ENCODE measurements around the gene TLN1.

DNA sequence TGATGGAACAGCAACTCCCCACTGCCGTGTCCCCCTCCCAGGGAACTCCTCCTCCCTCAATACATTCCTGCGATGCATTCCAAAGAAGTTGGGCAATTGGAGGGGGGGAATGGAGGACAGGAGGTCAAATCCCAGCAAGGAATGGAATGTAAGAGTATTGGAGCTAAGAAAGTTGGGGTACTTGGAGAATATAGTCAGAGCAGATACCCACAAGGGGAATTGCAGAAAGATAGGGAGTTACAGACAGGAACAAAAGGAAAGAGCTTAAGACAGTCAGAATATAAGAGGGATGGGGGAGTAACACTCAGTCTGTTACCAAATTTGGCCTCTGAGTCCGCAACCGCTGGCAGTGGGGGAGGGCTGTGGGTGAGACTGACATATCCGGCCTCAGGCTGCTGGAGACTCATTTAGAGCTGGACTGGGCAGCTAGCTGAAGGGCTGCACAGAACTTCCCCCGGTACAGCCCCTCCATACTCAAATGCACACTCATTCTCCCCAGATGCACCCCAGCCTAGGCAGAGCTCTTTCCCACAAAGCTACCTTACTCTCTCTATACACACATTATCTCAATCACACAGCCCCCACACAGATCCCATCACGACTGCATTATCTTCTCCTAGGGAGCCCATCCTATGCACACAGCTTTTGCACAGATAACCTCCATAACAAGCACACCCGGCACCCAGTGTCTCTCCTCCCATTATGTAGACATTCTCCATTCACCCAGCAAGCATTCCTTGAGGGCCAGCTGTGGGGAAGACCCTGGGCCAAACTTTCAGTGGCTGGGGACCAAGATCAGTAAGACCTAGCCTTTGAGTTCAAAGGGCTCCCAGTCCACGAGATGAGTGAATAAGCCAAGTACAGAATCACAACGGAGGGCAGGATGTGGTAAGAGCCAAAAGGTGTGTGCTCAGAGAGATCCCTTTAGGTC, 3.7 kb downstream of the TLN1 start:
- TF ChIP-seq, protein P1, sequence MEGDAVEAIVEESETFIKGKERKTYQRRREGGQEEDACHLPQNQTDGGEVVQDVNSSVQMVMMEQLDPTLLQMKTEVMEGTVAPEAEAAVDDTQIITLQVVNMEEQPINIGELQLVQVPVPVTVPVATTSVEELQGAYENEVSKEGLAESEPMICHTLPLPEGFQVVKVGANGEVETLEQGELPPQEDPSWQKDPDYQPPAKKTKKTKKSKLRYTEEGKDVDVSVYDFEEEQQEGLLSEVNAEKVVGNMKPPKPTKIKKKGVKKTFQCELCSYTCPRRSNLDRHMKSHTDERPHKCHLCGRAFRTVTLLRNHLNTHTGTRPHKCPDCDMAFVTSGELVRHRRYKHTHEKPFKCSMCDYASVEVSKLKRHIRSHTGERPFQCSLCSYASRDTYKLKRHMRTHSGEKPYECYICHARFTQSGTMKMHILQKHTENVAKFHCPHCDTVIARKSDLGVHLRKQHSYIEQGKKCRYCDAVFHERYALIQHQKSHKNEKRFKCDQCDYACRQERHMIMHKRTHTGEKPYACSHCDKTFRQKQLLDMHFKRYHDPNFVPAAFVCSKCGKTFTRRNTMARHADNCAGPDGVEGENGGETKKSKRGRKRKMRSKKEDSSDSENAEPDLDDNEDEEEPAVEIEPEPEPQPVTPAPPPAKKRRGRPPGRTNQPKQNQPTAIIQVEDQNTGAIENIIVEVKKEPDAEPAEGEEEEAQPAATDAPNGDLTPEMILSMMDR (IDR thresholded peaks at IDR 0.05; ENCODE audit: low read length) = no peak
- TF ChIP-seq EZH2 (optimal IDR thresholded peaks at IDR 0.05; ENCODE audit: low read depth, low read length) = no peak

Measured in MM.1S (cell line).